ENCODE results near the gene ELK1. TPM values are rescaled to one million over a fixed set of nuclear protein-coding genes. Genes with fewer than 3 reads are reported as not detected.

ELK1 gene
- total and polyA plus RNA-seq, 3 experiments from 2014 or later: 21.9 to 62.3 (median 60.8) TPM

DNA sequence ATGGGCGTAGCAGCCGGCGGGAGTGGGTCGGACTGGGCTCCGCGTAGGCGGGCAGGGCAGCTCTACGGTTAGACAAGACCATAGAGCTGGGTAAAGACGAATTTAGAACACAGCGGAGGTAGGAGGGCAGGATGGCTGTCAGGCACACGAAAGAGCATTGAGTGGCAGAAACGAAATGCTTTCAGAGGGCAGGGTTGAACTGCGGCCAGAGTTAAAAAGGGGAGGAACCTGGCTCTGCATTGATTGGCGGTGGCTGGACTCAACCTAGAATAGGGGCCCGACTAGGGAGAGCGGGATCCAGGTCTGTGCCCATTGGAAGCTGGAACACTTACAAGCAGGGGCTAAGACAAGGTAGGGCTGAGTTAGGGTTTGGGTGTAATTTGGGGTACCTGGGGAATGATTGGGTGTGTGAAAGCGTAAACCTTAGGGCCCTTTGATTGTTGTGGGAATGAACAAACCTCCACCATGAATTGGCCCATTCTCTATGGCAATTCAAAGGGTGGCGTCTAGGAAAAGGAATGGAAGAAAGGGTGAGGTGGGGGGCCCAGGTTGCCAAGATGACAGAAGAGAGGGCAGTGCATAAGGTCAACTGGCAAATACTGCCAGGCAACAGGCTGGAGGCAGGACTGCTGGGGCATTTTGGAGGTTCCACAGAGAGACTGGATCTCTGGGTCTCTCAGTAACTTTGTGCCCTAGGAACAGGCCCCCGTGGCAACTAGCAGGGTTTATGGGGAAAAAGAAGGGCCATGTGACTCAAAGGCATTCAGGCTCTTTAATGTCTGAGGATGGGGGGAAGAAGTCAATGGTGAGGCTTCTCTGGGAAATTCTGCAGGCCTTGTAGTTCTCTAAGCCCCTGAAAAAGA is 911 bp upstream of the ELK1 start:
- Mint-ChIP-seq H3K27ac (peak overlapping the region; percentile 76 to 98 (median 93)), H3K27me3 (peaks cover 0 to 14% of the 10 kb centered on the region in 2 donors), H3K4me1 (peaks cover 30 to 43% (median 32%) of the 10 kb centered on the region in 3 donors), H3K36me3 (peaks cover 0 to 61% (median 4%) of the 10 kb centered on the region in 3 donors), H3K4me3 (peak overlapping the region; percentile 79 to 93 (median 87)), H3K9me3 (peaks cover 0 to 1% (median 0%) of the 10 kb centered on the region in 5 donors)
- DNase-seq: no peak
- Histone ChIP-seq H3K9me3 (ENCODE audit: low read length) (no peaks in the 10 kb centered on the region), H3K27me3 (ENCODE audit: insufficient read depth, low read length, poor library complexity, severe bottlenecking) (no peaks in the 10 kb centered on the region), H3K27ac (ENCODE audit: low read depth, low read length) (peak overlapping the region; percentile 69), H3K4me1 (ENCODE audit: insufficient read depth, low read length) (peaks cover 26% of the 10 kb centered on the region), H3K36me3 (ENCODE audit: insufficient read depth, low read length) (peaks cover 15% of the 10 kb centered on the region), H3K4me3 (ENCODE audit: low read length) (peak overlapping the region; percentile 66)
- POLR2A ChIA-PET: interaction anchor here (0.6 to 1.0 kb wide), 2 partner anchors 14 to 434 kb away, joined by 3 read pairs; no protein-coding TSS in a partner anchor
- CTCF ChIA-PET: no interaction called here

DNA sequence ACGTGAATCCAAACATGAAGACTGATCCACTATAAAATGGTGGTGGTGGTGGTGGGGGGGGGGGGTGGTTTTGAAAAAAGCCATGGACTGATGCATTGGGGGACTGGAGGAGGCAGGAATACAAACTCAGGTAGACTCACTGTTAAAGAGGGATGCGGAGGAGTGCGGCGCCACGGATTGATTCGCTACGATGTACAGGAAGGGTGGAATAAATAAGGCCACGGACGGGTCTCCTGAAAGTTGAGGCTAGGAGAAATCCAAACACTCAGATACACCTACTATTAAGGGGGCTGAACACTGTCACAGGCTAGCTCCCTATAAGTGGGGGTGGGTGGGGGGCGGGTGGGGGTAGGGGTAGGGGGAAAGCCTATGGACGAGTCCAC is 591 bp downstream of the ELK1 start:
- ChIA-PET POLR2A (interaction anchor here (0.7 to 0.9 kb wide), 3 partner anchors 67 to 417 kb away, joined by 3 to 4 read pairs (median 3); partner anchors contain the start of gene ARAF), CTCF (no interaction called here)
- peak overlapping the region in 7 of 8 donors; percentile 74 to 93 (median 82) for H3K27ac Mint-ChIP-seq
- H3K27me3 Mint-ChIP-seq: peaks cover 0 to 14% of the 10 kb centered on the region in 2 donors
- H3K27ac ChIP-seq (ENCODE audit: low read depth, low read length): no peak overlapping the region
- no peaks in the 10 kb centered on the region for H3K9me3 ChIP-seq (ENCODE audit: low read length)
- H3K4me3 Mint-ChIP-seq: peak overlapping the region; percentile 79 to 93 (median 87)
- no peaks in the 10 kb centered on the region for H3K9me3 Mint-ChIP-seq
- no peak for DNase-seq
- H3K27me3 ChIP-seq (ENCODE audit: insufficient read depth, low read length, poor library complexity, severe bottlenecking): no peaks in the 10 kb centered on the region
- peaks cover 30 to 55% (median 34%) of the 10 kb centered on the region in 3 donors for H3K4me1 Mint-ChIP-seq
- H3K4me3 ChIP-seq (ENCODE audit: low read length): peak overlapping the region; percentile 58
- peaks cover 4% of the 10 kb centered on the region for H3K36me3 ChIP-seq (ENCODE audit: insufficient read depth, low read length)
- H3K4me1 ChIP-seq (ENCODE audit: insufficient read depth, low read length): peaks cover 26% of the 10 kb centered on the region
- peaks cover 0 to 56% (median 4%) of the 10 kb centered on the region in 3 donors for H3K36me3 Mint-ChIP-seq

GRCh38 chrX:47649271-47649670 is 1.1 kb downstream of the ELK1 start:
- POLR2A ChIA-PET: no interaction called here

DNA sequence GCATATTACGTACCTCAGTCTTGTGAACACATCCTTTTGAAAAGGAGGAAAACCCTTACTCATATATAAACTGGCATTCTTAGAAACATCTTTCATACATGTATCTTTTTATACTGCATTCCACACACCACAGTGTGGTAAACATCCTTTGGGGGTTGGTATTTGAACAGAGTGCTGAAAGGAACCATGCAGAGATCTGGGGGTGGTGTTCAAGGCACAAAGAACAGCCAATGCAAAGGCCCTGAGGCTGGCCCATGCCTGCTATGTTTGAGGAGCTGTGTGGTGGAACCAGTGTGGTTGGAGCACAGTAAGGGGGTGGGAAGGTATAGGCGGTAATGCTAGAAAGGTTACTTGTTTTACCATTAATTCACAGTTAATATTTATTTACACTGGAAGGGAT is 2.0 kb downstream of the ELK1 start:
- no peak for DNase-seq
- ChIA-PET CTCF (interaction anchor here (0.9 to 1.2 kb wide), 2 partner anchors 86 to 125 kb away, joined by 3 read pairs; no protein-coding TSS in a partner anchor), POLR2A (no interaction called here)
- Mint-ChIP-seq H3K4me3 (peak overlapping the region; percentile 18 to 89 (median 80)), H3K36me3 (peaks cover 0 to 60% (median 4%) of the 10 kb centered on the region in 3 donors), H3K9me3 (no peaks in the 10 kb centered on the region), H3K4me1 (peaks cover 34 to 63% (median 41%) of the 10 kb centered on the region in 3 donors), H3K27me3 (peaks cover 0 to 19% of the 10 kb centered on the region in 2 donors), H3K27ac (peak overlapping the region in 5 of 8 donors; percentile 13 to 76 (median 43))
- no peaks in the 10 kb centered on the region for H3K36me3 ChIP-seq (ENCODE audit: insufficient read depth, low read length)
- no peak overlapping the region for H3K27ac ChIP-seq (ENCODE audit: low read depth, low read length)
- no peak overlapping the region for H3K4me3 ChIP-seq (ENCODE audit: low read length)
- H3K4me1 ChIP-seq (ENCODE audit: insufficient read depth, low read length): peaks cover 32% of the 10 kb centered on the region
- H3K27me3 ChIP-seq (ENCODE audit: insufficient read depth, low read length, poor library complexity, severe bottlenecking): no peaks in the 10 kb centered on the region
- H3K9me3 ChIP-seq (ENCODE audit: low read length): no peaks in the 10 kb centered on the region

More at GRCh38 chrX:47649271-47649670, 1.1 kb downstream of the ELK1 start:
- Mint-ChIP-seq H3K36me3 (peaks cover 0 to 57% (median 4%) of the 10 kb centered on the region in 3 donors), H3K4me1 (peaks cover 32 to 60% (median 39%) of the 10 kb centered on the region in 3 donors), H3K9me3 (no peaks in the 10 kb centered on the region), H3K4me3 (peak overlapping the region; percentile 79 to 93 (median 87)), H3K27me3 (peaks cover 0 to 17% of the 10 kb centered on the region in 2 donors), H3K27ac (peak overlapping the region in 7 of 8 donors; percentile 8 to 82 (median 74))
- H3K9me3 ChIP-seq (ENCODE audit: low read length): no peaks in the 10 kb centered on the region
- peak overlapping the region; percentile 58 for H3K4me3 ChIP-seq (ENCODE audit: low read length)
- peaks cover 4% of the 10 kb centered on the region for H3K36me3 ChIP-seq (ENCODE audit: insufficient read depth, low read length)
- peaks cover 30% of the 10 kb centered on the region for H3K4me1 ChIP-seq (ENCODE audit: insufficient read depth, low read length)
- H3K27ac ChIP-seq (ENCODE audit: low read depth, low read length): no peak overlapping the region
- no peak for DNase-seq
- CTCF ChIA-PET: interaction anchor here (1.2 kb wide), 1 partner anchor 125 kb away, joined by 3 read pairs; no protein-coding TSS in a partner anchor
- no peaks in the 10 kb centered on the region for H3K27me3 ChIP-seq (ENCODE audit: insufficient read depth, low read length, poor library complexity, severe bottlenecking)

DNA sequence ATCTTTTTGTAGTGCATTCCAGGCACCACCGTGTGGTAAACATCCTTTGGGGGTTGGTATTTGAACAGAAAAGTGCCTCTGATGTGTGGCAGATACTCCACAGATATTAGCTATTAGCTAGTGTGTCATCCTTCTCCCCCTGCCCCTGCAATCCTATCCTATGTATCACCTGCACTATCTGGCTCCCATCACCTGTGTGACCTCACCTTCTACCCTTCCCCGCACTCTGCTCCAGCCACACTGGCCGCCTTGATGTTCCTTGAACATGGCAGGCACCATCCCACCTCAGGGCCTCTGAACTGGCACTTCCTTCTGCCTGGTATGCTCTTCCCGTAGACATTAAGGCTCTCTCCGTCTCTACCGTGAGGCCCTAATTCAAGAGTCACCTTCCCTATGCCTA is 3.7 kb downstream of the ELK1 start:
- H3K27me3 Mint-ChIP-seq: peaks cover 0 to 16% of the 10 kb centered on the region in 2 donors
- peaks cover 1 to 52% (median 4%) of the 10 kb centered on the region in 3 donors for H3K36me3 Mint-ChIP-seq
- no peak for DNase-seq
- no peaks in the 10 kb centered on the region for H3K27me3 ChIP-seq (ENCODE audit: insufficient read depth, low read length, poor library complexity, severe bottlenecking)
- H3K27ac Mint-ChIP-seq: peak overlapping the region in 1 of 8 donors; percentile 61
- H3K9me3 Mint-ChIP-seq: no peaks in the 10 kb centered on the region
- no peaks in the 10 kb centered on the region for H3K36me3 ChIP-seq (ENCODE audit: insufficient read depth, low read length)
- no peak overlapping the region for H3K27ac ChIP-seq (ENCODE audit: low read depth, low read length)
- H3K4me3 Mint-ChIP-seq: no peak overlapping the region
- H3K4me1 ChIP-seq (ENCODE audit: insufficient read depth, low read length): peaks cover 32% of the 10 kb centered on the region
- ChIA-PET POLR2A (no interaction called here), CTCF (interaction anchor here (1.0 kb wide), 1 partner anchor 18 kb away, joined by 3 read pairs; no protein-coding TSS in a partner anchor)
- H3K9me3 ChIP-seq (ENCODE audit: low read length): no peaks in the 10 kb centered on the region
- no peak overlapping the region for H3K4me3 ChIP-seq (ENCODE audit: low read length)
- H3K4me1 Mint-ChIP-seq: peaks cover 34 to 63% (median 41%) of the 10 kb centered on the region in 3 donors

DNA sequence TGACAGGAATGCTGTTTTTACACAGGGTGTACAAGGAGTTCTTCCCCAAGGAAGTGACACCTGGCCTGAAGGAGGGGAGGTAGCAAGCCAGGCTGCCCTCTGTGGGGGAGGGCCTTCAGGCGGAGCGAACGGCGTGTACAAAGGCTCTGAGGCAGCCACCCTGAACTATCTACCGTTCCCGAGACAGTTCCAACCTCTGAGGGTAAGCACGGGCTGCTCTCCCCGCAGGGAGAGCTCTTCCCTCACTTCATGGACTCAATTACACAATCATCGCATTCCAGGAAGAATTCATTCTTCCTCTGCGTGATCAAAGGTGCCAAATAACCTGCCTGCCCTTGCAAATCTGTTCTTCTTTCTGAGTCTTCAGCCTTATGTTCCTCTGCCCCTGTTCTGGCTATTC is 4.8 kb downstream of the ELK1 start:
- H3K4me3 Mint-ChIP-seq: peak overlapping the region in 1 of 7 donors; percentile 69
- peaks cover 27% of the 10 kb centered on the region for H3K4me1 ChIP-seq (ENCODE audit: insufficient read depth, low read length)
- no peaks in the 10 kb centered on the region for H3K27me3 ChIP-seq (ENCODE audit: insufficient read depth, low read length, poor library complexity, severe bottlenecking)

DNA sequence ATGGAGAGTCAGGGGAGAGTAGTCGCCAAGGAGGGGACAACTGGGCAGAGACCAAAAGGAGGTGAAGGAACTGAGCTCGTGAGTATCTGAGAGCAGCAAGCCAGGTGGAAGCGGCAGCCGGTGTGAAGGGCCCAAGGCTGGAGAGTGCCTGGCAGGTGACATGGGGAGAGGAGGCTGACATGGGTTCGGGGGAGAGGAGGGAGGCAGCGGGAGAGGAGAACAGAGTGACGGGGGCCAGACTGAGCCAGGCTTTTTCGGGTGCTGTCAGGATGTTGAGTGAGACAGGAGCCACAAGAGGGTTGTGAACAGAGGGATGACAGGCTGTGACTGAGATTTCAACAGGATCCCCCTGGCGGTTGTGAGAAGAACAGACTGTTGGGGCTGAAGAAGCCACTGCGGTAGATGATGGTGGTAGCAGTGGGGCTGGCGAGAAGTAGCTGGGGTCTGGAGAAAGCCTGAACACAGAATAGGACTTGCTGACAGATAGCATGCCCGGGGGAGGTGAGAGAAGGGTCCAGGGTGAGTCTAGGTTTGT is 5.7 kb downstream of the ELK1 start:
- peaks cover 9% of the 10 kb centered on the region for H3K36me3 ChIP-seq (ENCODE audit: insufficient read depth, low read length)
- Mint-ChIP-seq H3K9me3 (no peaks in the 10 kb centered on the region), H3K4me1 (peaks cover 26 to 51% (median 30%) of the 10 kb centered on the region in 3 donors), H3K4me3 (peak overlapping the region in 1 of 7 donors; percentile 2), H3K36me3 (peaks cover 2 to 62% (median 11%) of the 10 kb centered on the region in 3 donors), H3K27ac (peak overlapping the region in 4 of 8 donors; percentile 3 to 72 (median 18)), H3K27me3 (peaks cover 0 to 16% of the 10 kb centered on the region in 2 donors)
- H3K4me1 ChIP-seq (ENCODE audit: insufficient read depth, low read length): peaks cover 27% of the 10 kb centered on the region
- no peak overlapping the region for H3K4me3 ChIP-seq (ENCODE audit: low read length)
- ChIA-PET POLR2A (no interaction called here), CTCF (no interaction called here)
- no peaks in the 10 kb centered on the region for H3K9me3 ChIP-seq (ENCODE audit: low read length)
- no peaks in the 10 kb centered on the region for H3K27me3 ChIP-seq (ENCODE audit: insufficient read depth, low read length, poor library complexity, severe bottlenecking)
- H3K27ac ChIP-seq (ENCODE audit: low read depth, low read length): no peak overlapping the region
- DNase-seq: no peak

More for the DNA sequence above, 4.8 kb downstream of the ELK1 start:
- no peaks in the 10 kb centered on the region for H3K9me3 Mint-ChIP-seq
- peaks cover 26 to 53% (median 32%) of the 10 kb centered on the region in 3 donors for H3K4me1 Mint-ChIP-seq
- Histone ChIP-seq H3K9me3 (ENCODE audit: low read length) (no peaks in the 10 kb centered on the region), H3K4me3 (ENCODE audit: low read length) (no peak overlapping the region), H3K27ac (ENCODE audit: low read depth, low read length) (no peak overlapping the region), H3K36me3 (ENCODE audit: insufficient read depth, low read length) (peaks cover 4% of the 10 kb centered on the region)
- no peak for DNase-seq
- H3K36me3 Mint-ChIP-seq: peaks cover 2 to 54% (median 5%) of the 10 kb centered on the region in 3 donors
- peaks cover 0 to 16% of the 10 kb centered on the region in 2 donors for H3K27me3 Mint-ChIP-seq
- CTCF ChIA-PET: no interaction called here
- POLR2A ChIA-PET: no interaction called here
- H3K27ac Mint-ChIP-seq: no peak overlapping the region
